PC-9 (cell line): Measurements from ENCODE around the gene PTS. TPM values are rescaled to one million over a fixed set of nuclear protein-coding genes. Genes with fewer than 3 reads are reported as not detected.
A peak's percentile ranks its signal among the peaks of the same experiment; 100 is the strongest.

Experiments used
- BruUV-seq: library from RNA; stranded (reverse); fragments of 400-500 nt; replicated peaks from 2 replicates; lab custom pipeline; 2021; lab: Mats Ljungman, UMichigan
- CTCF ChIA-PET: fragments of 300-600 bp; sonication (Branson Sonifier 250); formaldehyde crosslinking; loops from one replicate; lab custom pipeline; 2022; ENCODE audit warnings: antibody characterized with exemption; lab: Charles Lee
- POLR2A ChIA-PET: fragments of 300-600 bp; sonication (Branson Sonifier 250); formaldehyde crosslinking; loops from one replicate; lab custom pipeline; 2022; ENCODE audit warnings: antibody characterized with exemption; ENCODE audit not compliant: unreplicated experiment; lab: Charles Lee
- DNase-seq, 2 experiments: peaks; one replicate each; pipeline versions ENCODE4 v3.0.0 to v3.0.0-alpha.2; 2015 to 2022; ENCODE audit warnings: mixed read lengths in 1 of 2
- H2AFZ ChIP-seq: fragments of 200-600 bp; sonication (generic); 2 replicates; pipeline ENCODE4 v1.8.1; 2017; ENCODE audit warnings: antibody characterized with exemption
- H3F3A ChIP-seq: fragments of 200-600 bp; sonication (generic); 2 replicates; pipeline ENCODE4 v1.8.1; 2017; ENCODE audit warnings: antibody characterized with exemption, mild to moderate bottlenecking, low read depth; ENCODE audit not compliant: insufficient read depth
- H3K27ac ChIP-seq: fragments of 200-600 bp; sonication (generic); 2 replicates; pipeline ENCODE4 v1.6.1; 2016; ENCODE audit warnings: mixed run types
- H3K27me3 ChIP-seq: fragments of 200-600 bp; sonication (generic); 2 replicates; pipeline ENCODE4 v1.6.1; 2016; ENCODE audit warnings: low read depth, mixed run types; ENCODE audit not compliant: insufficient read depth
- H3K36me3 ChIP-seq: fragments of 200-600 bp; sonication (generic); 2 replicates; pipeline ENCODE4 v1.6.1; 2016; ENCODE audit warnings: low read depth, mixed run types
- H3K4me1 ChIP-seq: fragments of 200-600 bp; sonication (generic); replicated peaks from 2 replicates; pipeline ENCODE4 v1.6.1; 2016; ENCODE audit warnings: mixed run types; ENCODE audit not compliant: insufficient read depth
- H3K4me2 ChIP-seq: fragments of 200-600 bp; sonication (generic); 2 replicates; pipeline ENCODE4 v1.6.1; 2017; ENCODE audit warnings: mixed run types
- H3K4me3 ChIP-seq: fragments of 200-600 bp; sonication (generic); 2 replicates; pipeline ENCODE4 v1.6.1; 2016; ENCODE audit warnings: mixed run types
- H3K79me2 ChIP-seq: fragments of 200-600 bp; sonication (generic); 2 replicates; pipeline ENCODE4 v1.6.1; 2017; ENCODE audit warnings: low read depth, mixed run types
- H3K9me2 ChIP-seq: fragments of 200-600 bp; sonication (generic); 2 replicates; pipeline ENCODE4 v1.8.1; 2017; ENCODE audit warnings: mild to moderate bottlenecking; ENCODE audit not compliant: insufficient read depth
- H3K9me3 ChIP-seq: fragments of 200-600 bp; sonication (generic); 2 replicates; pipeline ENCODE4 v1.8.1; 2016; ENCODE audit warnings: low read depth; ENCODE audit not compliant: insufficient read depth
- H4K20me1 ChIP-seq: fragments of 200-600 bp; sonication (generic); 2 replicates; pipeline ENCODE4 v1.8.1; 2017; ENCODE audit not compliant: insufficient read depth
- CTCF ChIP-seq: fragments of 200-600 bp; sonication (generic); conservative IDR thresholded peaks from 2 replicates; pipeline ENCODE4 v1.6.1; 2017; ENCODE audit warnings: mixed run types, antibody characterized with exemption, mild to moderate bottlenecking, moderate library complexity
- EZH2 ChIP-seq: fragments of 200-600 bp; sonication (generic); IDR thresholded peaks from 2 replicates; pipeline ENCODE4 v1.8.0; 2017; ENCODE audit warnings: antibody characterized with exemption, low read depth
- intact Hi-C: fragments of 100-400 bp; cut with micrococcal nuclease; formaldehyde crosslinking; loops from one replicate; pipeline ENCODE4 v1.10.0; 2022; ENCODE audit not compliant: unreplicated experiment
- total RNA-seq: library from RNA; stranded (reverse); gene quantifications from 2 replicates; pipeline ENCODE4 v1.2.3, GENCODE V29; 2021

Gene PTS
- total RNA-seq, 1 experiment from 2014 or later = 43.0 TPM

- Histone ChIP-seq H2AFZ (no peak overlapping the region; the same call in 1 of the 2 replicates), H3K4me2 (peak overlapping the region; percentile 3; the same call in 1 of the 2 replicates), H4K20me1 (no peaks in the 10 kb centered on the region), H3K27ac (no peak overlapping the region), H3K4me1 (no peaks in the 10 kb centered on the region), H3K9me3 (no peaks in the 10 kb centered on the region), H3K9me2 (no peaks in the 10 kb centered on the region), H3K4me3 (no peak overlapping the region), H3K27me3 (no peaks in the 10 kb centered on the region), H3K36me3 (no peaks in the 10 kb centered on the region), H3K79me2 (no peaks in the 10 kb centered on the region), H3F3A (no peaks in the 10 kb centered on the region; the same call in 1 of the 2 replicates)
- intact Hi-C loops = no loop called here
- ChIA-PET CTCF (no interaction called here), POLR2A (no interaction called here)
- BruUV-seq = no TSS peak
- no peak for DNase-seq
- TF ChIP-seq EZH2 (no peak), CTCF (no peak)
These were observed 29.0 kb downstream of the PTS start for GRCh38 chr11:112255067-112255720.

- Histone ChIP-seq H3K9me2 (no peaks in the 10 kb centered on the region), H3K4me2 (no peak within 1 kb of the TSS), H3K27me3 (no peaks in the 10 kb centered on the region), H4K20me1 (no peaks in the 10 kb centered on the region), H3F3A (no peaks in the 10 kb centered on the region), H3K36me3 (no peaks in the 10 kb centered on the region), H3K27ac (no peak within 1 kb of the TSS), H3K4me1 (no peaks in the 10 kb centered on the region), H3K79me2 (no peaks in the 10 kb centered on the region), H3K9me3 (0 out of 2 replicates have a peak, but pooled peaks cover 3% of the 10 kb centered on the region), H2AFZ (no peak within 1 kb of the TSS), H3K4me3 (no peak within 1 kb of the TSS)
- CTCF ChIA-PET = no interaction called here
- intact Hi-C loops = no loop called here
- no TSS peak for BruUV-seq
- TF ChIP-seq EZH2 = no peak
- no peak for TF ChIP-seq CTCF
- DNase-seq = peak in 1 of 2 experiments; percentile 37
- POLR2A ChIA-PET = no interaction called here
These were observed 34.3 kb downstream of the PTS start, which contains the start of gene PLET1 for GRCh38 chr11:112260490-112260889. TSS of gene PLET1 (minus strand) at chr11:112260860. CDS start at chr11:112260589, 271 bp downstream.

- 0 out of 2 replicates have a peak, but pooled peaks cover 3% of the 10 kb centered on the region for H3K9me3 ChIP-seq
- H3F3A ChIP-seq = no peaks in the 10 kb centered on the region
- H3K9me2 ChIP-seq = no peaks in the 10 kb centered on the region
- no peaks in the 10 kb centered on the region for H3K4me1 ChIP-seq
- H3K27me3 ChIP-seq = no peaks in the 10 kb centered on the region
- POLR2A ChIA-PET = no interaction called here
- no peak for DNase-seq
- H3K4me2 ChIP-seq = no peak overlapping the region
- no peaks in the 10 kb centered on the region for H3K79me2 ChIP-seq
- H3K36me3 ChIP-seq = no peaks in the 10 kb centered on the region
- no peak overlapping the region for H3K27ac ChIP-seq
- no peak overlapping the region for H3K4me3 ChIP-seq
- H4K20me1 ChIP-seq = no peaks in the 10 kb centered on the region
- CTCF ChIA-PET = interaction anchor here (0.7 kb wide), 1 partner anchor 15 kb away, joined by 5 read pairs; no protein-coding TSS in a partner anchor
- TF ChIP-seq CTCF (no peak), EZH2 (no peak)
- no peak overlapping the region for H2AFZ ChIP-seq
- intact Hi-C loops = no loop called here
- BruUV-seq = no TSS peak
These were observed 39.6 kb downstream of the PTS start for GRCh38 chr11:112265659-112266409.
